Activated effector memory CD4-positive, alpha-beta T cell treated with anti-CD3 and anti-CD28 coated beads, Interleukin-2, amount 50 U/mL, for 16 hours (primary cell): ENCODE data around the gene PRDM2.

Source experiments
- DNase-seq: peaks from one replicate; pipeline ENCODE4 v3.0.0-alpha.2; 2020

The PRDM2 gene

GRCh38 chr1:13794231-13795187 is 94.5 kb downstream of the PRDM2 start:
- DNase-seq = no peak

GRCh38 chr1:13797397-13797796 is 97.4 kb downstream of the PRDM2 start:
- no peak for DNase-seq

- DNase-seq = no peak
Observed at GRCh38 chr1:13798120-13798519, 98.1 kb downstream of the PRDM2 start.

GRCh38 chr1:13799502-13800283 is 99.7 kb downstream of the PRDM2 start:
- peak; percentile 10 for DNase-seq

GRCh38 chr1:13801232-13801631 is 101.2 kb downstream of the PRDM2 start:
- DNase-seq = no peak

- DNase-seq = no peak
Observed at GRCh38 chr1:13801655-13802486, 101.9 kb downstream of the PRDM2 start.

- no peak for DNase-seq
Observed at GRCh38 chr1:13802782-13803545, 103.0 kb downstream of the PRDM2 start.

- no peak for DNase-seq
Observed at GRCh38 chr1:13803546-13804239, 103.7 kb downstream of the PRDM2 start.

GRCh38 chr1:13804240-13804633 is 104.2 kb downstream of the PRDM2 start:
- no peak for DNase-seq

- no peak for DNase-seq
Observed at GRCh38 chr1:13805431-13805830, 105.4 kb downstream of the PRDM2 start.

GRCh38 chr1:13806108-13806507 is 106.1 kb downstream of the PRDM2 start:
- DNase-seq = no peak

GRCh38 chr1:13807209-13807608 is 107.2 kb downstream of the PRDM2 start:
- DNase-seq = no peak

GRCh38 chr1:13808729-13809131 is 108.7 kb downstream of the PRDM2 start:
- DNase-seq = no peak

GRCh38 chr1:13809461-13810159 is 109.6 kb downstream of the PRDM2 start:
- DNase-seq = no peak

GRCh38 chr1:13812456-13813397 is 112.7 kb downstream of the PRDM2 start:
- no peak for DNase-seq

- peak; percentile 86 for DNase-seq
Observed at GRCh38 chr1:13813398-13814012, 113.5 kb downstream of the PRDM2 start.

GRCh38 chr1:13814131-13814530 is 114.1 kb downstream of the PRDM2 start:
- no peak for DNase-seq

GRCh38 chr1:13816016-13816760 is 116.2 kb downstream of the PRDM2 start:
- DNase-seq = no peak
